GM12864 (cell line): ENCODE data around the gene UGT2B15.
"Not testable (repeated sequence)": the region's sequence is repeated elsewhere in the genome, so short reads cannot be mapped to it uniquely, and the experiment has no call there.

Experiments
- DNase-seq: peaks from one replicate; pipeline ENCODE4 v3.0.0-alpha.2; 2011; ENCODE audit warnings: low read depth
- H3K4me3 ChIP-seq: 2 replicates; pipeline ENCODE4 v1.5.1; 2011; ENCODE audit warnings: mild to moderate bottlenecking, low read depth, low read length, control low read depth
- TF ChIP-seq, protein P1 (sequence below): IDR thresholded peaks from 2 replicates; pipeline ENCODE4 v1.5.1; 2011; ENCODE audit warnings: low read depth, mild to moderate bottlenecking, moderate library complexity, low read length, control low read depth, inconsistent platforms; ENCODE audit errors: missing control alignments

Gene UGT2B15

DNA sequence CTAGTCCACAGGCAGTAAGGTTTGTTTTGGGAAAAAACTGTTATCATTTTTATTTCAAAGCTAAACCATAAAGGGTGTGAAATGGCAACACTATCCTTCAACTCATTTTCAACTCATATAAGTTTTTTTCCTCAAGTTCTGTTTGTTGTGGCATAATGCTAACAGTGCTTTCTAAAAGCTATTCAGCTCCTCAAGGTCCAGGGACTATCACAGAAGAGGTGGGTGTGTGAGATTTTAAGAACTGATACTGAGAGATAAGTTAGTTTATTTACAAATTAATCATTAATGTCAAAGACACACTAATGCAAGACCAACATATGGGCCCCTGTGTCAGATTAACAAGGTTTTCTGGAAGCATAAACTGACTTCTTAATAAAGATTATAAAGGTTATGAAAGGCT, 11.8 kb downstream of the UGT2B15 start:
- TF ChIP-seq, protein P1, sequence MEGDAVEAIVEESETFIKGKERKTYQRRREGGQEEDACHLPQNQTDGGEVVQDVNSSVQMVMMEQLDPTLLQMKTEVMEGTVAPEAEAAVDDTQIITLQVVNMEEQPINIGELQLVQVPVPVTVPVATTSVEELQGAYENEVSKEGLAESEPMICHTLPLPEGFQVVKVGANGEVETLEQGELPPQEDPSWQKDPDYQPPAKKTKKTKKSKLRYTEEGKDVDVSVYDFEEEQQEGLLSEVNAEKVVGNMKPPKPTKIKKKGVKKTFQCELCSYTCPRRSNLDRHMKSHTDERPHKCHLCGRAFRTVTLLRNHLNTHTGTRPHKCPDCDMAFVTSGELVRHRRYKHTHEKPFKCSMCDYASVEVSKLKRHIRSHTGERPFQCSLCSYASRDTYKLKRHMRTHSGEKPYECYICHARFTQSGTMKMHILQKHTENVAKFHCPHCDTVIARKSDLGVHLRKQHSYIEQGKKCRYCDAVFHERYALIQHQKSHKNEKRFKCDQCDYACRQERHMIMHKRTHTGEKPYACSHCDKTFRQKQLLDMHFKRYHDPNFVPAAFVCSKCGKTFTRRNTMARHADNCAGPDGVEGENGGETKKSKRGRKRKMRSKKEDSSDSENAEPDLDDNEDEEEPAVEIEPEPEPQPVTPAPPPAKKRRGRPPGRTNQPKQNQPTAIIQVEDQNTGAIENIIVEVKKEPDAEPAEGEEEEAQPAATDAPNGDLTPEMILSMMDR: no peak
- no peak for DNase-seq
- H3K4me3 ChIP-seq: no peak overlapping the region

GRCh38 chr4:68657022-68657594, 13.3 kb downstream of the UGT2B15 start:
- not testable (repeated sequence) for H3K4me3 ChIP-seq

DNA sequence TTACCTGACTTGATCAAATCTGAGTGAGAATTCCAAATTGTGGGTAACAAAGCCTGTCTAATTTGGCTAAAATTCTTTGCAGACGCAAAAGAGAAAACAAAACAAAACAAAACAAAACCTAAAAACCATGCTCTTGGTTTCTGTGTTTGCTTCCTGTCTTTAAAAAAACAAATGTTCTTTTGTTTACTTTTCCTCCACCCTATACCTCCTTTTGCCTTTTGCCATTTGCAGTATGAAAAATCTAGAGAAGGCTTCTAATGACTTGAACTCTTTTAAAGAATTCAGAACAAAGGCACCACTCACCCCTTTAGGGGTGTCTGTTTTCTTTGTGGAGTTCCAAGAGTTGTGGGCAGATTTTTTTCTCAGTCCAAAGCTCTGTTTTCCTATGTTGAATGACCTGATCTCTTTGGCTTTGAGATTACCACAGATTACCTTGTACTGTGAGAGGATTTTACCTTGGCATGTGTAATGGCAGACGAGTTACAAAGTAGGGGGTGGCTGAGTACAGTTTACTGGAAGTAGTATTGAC, 13.9 kb downstream of the UGT2B15 start:
- not testable (repeated sequence) for DNase-seq, H3K4me3 ChIP-seq

More at GRCh38 chr4:68657022-68657594, 13.3 kb downstream of the UGT2B15 start:
- DNase-seq: not testable (repeated sequence)

- no peak overlapping the region for H3K4me3 ChIP-seq
- TF ChIP-seq, protein P1: no peak
- no peak for DNase-seq
Measured at GRCh38 chr4:68655764-68656444, 14.5 kb downstream of the UGT2B15 start.

DNA sequence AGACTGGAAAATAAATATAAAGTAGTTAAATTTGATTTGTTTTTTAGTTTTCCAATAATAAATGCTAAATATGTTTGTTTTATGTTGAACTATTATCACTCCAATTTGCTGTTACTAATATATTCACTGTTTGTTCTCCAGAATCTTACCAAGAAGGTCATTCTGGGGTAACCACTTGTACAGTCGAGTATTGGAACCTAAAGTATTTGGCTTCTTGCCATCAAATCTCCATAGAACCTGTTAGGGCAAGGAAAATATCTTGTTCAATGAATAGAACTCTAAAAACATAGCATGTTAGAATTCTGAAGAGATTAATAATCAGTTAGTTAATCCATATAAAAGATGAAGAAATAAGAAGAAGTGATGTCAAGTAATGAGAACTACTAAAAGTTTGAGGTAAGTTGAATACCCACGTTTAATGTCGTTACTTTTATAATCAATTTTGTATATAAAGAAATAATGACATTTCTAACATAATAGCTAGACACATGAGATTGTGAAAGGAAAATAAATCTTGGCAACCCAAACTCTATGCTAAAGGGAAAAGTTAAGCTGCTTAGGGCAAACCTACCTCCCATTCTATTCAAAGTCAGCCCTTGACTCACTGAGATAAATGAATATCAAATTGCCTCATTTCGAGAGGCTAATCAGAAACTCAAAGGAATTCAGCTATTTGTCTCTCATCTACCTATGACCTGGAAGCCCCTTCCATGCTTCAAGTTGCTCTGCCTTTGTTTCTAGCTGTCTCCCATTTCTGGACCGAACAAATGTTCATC, 15.3 kb downstream of the UGT2B15 start:
- H3K4me3 ChIP-seq: no peak overlapping the region
- TF ChIP-seq, protein P1: no peak
- no peak for DNase-seq

- DNase-seq: no peak
- TF ChIP-seq, protein P1: no peak
- no peak overlapping the region for H3K4me3 ChIP-seq
Measured at GRCh38 chr4:68651932-68652331, 18.5 kb downstream of the UGT2B15 start.

GRCh38 chr4:68630371-68630770, 40.1 kb downstream of the UGT2B15 start:
- DNase-seq: no peak
- H3K4me3 ChIP-seq: no peak overlapping the region
- TF ChIP-seq, protein P1: no peak

DNA sequence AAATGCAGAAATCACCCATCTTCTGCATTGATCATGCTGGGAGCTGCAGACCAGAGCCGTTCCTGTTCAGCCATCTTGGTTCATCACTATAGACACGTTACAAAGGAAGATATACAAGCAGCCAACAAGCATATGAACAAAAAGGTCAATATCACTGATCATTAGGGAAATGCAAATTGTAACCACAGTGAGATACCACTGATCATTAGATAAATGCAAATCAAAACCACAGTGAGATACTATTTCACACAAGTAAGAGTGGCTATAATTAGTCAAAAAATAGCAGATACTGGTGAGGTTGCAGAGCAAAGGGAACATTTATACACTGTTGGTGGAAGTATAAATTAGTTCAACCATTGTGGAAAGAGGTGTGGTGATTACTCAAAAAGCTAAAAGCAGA, 47.7 kb downstream of the UGT2B15 start:
- not testable (repeated sequence) for H3K4me3 ChIP-seq

More for the DNA sequence above, 47.7 kb downstream of the UGT2B15 start:
- DNase-seq: not testable (repeated sequence)
